Hepatocyte (in vitro differentiated cells): ENCODE data around the gene WASHC4. TPM values are rescaled to one million over a fixed set of nuclear protein-coding genes. Genes with fewer than 3 reads are reported as not detected.
A peak's percentile ranks its signal among the peaks of the same experiment; 100 is the strongest.

ENCODE experiments used
- DNase-seq: peaks from one replicate; pipeline ENCODE4 v3.0.0-alpha.2; 2016; ENCODE audit warnings: low spot score
- H2AFZ ChIP-seq: fragments of 200-600 bp; sonication (generic); 2 replicates; pipeline ENCODE4 v1.6.0; 2016; ENCODE audit warnings: antibody characterized with exemption, mild to moderate bottlenecking
- H3K27ac ChIP-seq: fragments of 200-600 bp; sonication (generic); 2 replicates; pipeline ENCODE4 v1.5.1; 2016; ENCODE audit warnings: mild to moderate bottlenecking
- H3K27me3 ChIP-seq: fragments of 200-600 bp; sonication (generic); 2 replicates; pipeline ENCODE4 v1.6.1; 2016
- H3K36me3 ChIP-seq: fragments of 200-600 bp; sonication (generic); replicated peaks from 2 replicates; pipeline ENCODE4 v1.5.1; 2016; ENCODE audit warnings: low read depth; ENCODE audit not compliant: insufficient read depth
- H3K4me1 ChIP-seq: fragments of 200-600 bp; sonication (generic); 2 replicates; pipeline ENCODE4 v1.5.1; 2016; ENCODE audit warnings: mild to moderate bottlenecking, moderate library complexity; ENCODE audit not compliant: insufficient read depth
- H3K4me2 ChIP-seq: fragments of 200-600 bp; sonication (generic); 2 replicates; pipeline ENCODE4 v1.6.0; 2016
- H3K4me3 ChIP-seq: fragments of 200-600 bp; sonication (generic); 2 replicates; pipeline ENCODE4 v1.5.1; 2016; ENCODE audit warnings: mild to moderate bottlenecking
- H3K79me2 ChIP-seq: fragments of 200-600 bp; sonication (generic); 2 replicates; pipeline ENCODE4 v1.6.0; 2017; ENCODE audit warnings: mild to moderate bottlenecking
- H3K9me2 ChIP-seq: fragments of 200-600 bp; sonication (generic); replicated peaks from 2 replicates; pipeline ENCODE4 v1.6.0; 2017; ENCODE audit warnings: mild to moderate bottlenecking; ENCODE audit not compliant: insufficient read depth
- H3K9me3 ChIP-seq: fragments of 200-600 bp; sonication (generic); 2 replicates; pipeline ENCODE4 v1.5.1; 2016; ENCODE audit warnings: low read depth, mild to moderate bottlenecking
- H4K20me1 ChIP-seq: fragments of 200-600 bp; sonication (generic); 2 replicates; pipeline ENCODE4 v1.6.0; 2016; ENCODE audit warnings: mild to moderate bottlenecking; ENCODE audit not compliant: insufficient read depth, poor library complexity, severe bottlenecking
- EZH2 ChIP-seq: fragments of 200-600 bp; sonication (generic); IDR thresholded peaks from 2 replicates; pipeline ENCODE4 v1.6.1; 2016; ENCODE audit warnings: antibody characterized with exemption, mild to moderate bottlenecking, borderline replicate concordance
- EZH2phosphoT487 ChIP-seq: fragments of 200-600 bp; sonication (generic); IDR thresholded peaks from one replicate; pipeline ENCODE4 v1.6.1; 2018; ENCODE audit warnings: antibody characterized with exemption, mild to moderate bottlenecking, low read depth, moderate library complexity; ENCODE audit not compliant: unreplicated experiment, severe bottlenecking
- WGBS: methylation state at CpG from one replicate; pipeline ENCODE4 v1.1.6; 2016; ENCODE audit warnings: low lambda C conversion rate; ENCODE audit errors: missing lambda C conversion rate; 5-methylcytosine and 5-hydroxymethylcytosine counted together
- polyA plus RNA-seq: library from polyadenylated mRNA; unstranded; fragments of >200 nt; fragmentation: Nextera tagmentation; extraction: Ambion mirVana; gene quantifications from 2 replicates; pipeline ENCODE4 v1.2.1, GENCODE V29; 2016
- total RNA-seq: library from RNA; depleted of rRNA; stranded (reverse); fragments of >200 nt; gene quantifications from 2 replicates; pipeline ENCODE4 v1.2.3, GENCODE V29; 2014
- TF ChIP-seq, protein P1 (sequence below): fragments of 200-600 bp; sonication (generic); IDR thresholded peaks from 2 replicates; pipeline ENCODE4 v1.5.1; 2016; ENCODE audit warnings: antibody characterized with exemption, mild to moderate bottlenecking; ENCODE audit not compliant: poor library complexity

Gene WASHC4
- total and polyA plus RNA-seq, 2 experiments from 2014 or later = 31.3 to 92.7 TPM

DNA sequence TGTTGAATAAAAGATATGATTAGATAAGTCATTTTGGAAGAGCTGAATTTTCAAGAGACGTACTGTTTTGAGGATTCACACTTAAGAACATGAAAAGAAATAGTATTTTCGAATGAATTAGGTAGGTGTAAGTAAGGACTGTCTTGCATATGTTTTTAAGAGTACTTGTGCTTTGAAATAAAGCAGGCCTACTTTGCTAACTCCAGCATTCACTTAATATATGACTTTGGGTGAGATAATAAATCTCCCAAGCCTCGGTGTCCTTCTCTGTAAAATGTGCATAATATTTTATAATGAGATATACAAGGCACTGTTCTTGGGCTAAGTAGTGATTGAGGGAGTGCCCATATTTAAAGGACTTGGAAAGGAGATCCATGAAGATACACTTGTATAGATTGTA, 54.6 kb downstream of the WASHC4 start:
- Histone ChIP-seq H3K4me1 (no peaks in the 10 kb centered on the region), H3K27me3 (no peaks in the 10 kb centered on the region), H2AFZ (no peak overlapping the region), H3K79me2 (no peaks in the 10 kb centered on the region), H4K20me1 (no peaks in the 10 kb centered on the region), H3K4me3 (no peak overlapping the region), H3K9me2 (no peaks in the 10 kb centered on the region), H3K27ac (no peak overlapping the region), H3K4me2 (no peak overlapping the region), H3K9me3 (no peaks in the 10 kb centered on the region), H3K36me3 (no peaks in the 10 kb centered on the region)
- no peak for DNase-seq
- TF ChIP-seq EZH2 = no peak
- no peak for TF ChIP-seq EZH2phosphoT487
- WGBS = 75% methylated on average over 3 of the region's 3 CpGs

DNA sequence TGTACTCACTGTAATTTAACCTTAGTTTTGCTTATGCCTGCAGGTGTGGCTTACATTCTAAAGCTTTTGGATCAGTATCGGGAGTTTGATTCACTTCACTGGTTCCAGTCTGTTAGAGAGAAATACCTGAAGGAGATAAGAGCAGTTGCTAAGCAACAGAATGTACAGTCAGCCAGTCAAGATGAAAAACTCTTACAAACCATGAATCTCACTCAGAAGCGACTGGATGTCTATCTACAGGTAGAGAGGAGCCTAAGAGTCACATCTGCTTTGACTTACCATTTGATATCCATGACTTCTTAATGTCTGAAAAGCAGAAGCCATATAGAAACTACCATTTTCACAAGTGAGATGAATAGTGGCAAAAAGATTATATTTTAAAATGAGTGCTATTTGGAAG, 56.5 kb downstream of the WASHC4 start:
- DNase-seq = peak; percentile 7
- Histone ChIP-seq H3K9me3 (no peaks in the 10 kb centered on the region), H3K27me3 (no peaks in the 10 kb centered on the region), H3K4me3 (no peak overlapping the region), H4K20me1 (no peaks in the 10 kb centered on the region), H3K79me2 (no peaks in the 10 kb centered on the region), H3K4me2 (no peak overlapping the region), H3K27ac (no peak overlapping the region), H3K9me2 (no peaks in the 10 kb centered on the region), H2AFZ (no peak overlapping the region), H3K36me3 (no peaks in the 10 kb centered on the region), H3K4me1 (no peaks in the 10 kb centered on the region)
- whole genome bisulfite sequencing = 70% methylated on average over 2 of the region's 2 CpGs
- TF ChIP-seq, protein P1, sequence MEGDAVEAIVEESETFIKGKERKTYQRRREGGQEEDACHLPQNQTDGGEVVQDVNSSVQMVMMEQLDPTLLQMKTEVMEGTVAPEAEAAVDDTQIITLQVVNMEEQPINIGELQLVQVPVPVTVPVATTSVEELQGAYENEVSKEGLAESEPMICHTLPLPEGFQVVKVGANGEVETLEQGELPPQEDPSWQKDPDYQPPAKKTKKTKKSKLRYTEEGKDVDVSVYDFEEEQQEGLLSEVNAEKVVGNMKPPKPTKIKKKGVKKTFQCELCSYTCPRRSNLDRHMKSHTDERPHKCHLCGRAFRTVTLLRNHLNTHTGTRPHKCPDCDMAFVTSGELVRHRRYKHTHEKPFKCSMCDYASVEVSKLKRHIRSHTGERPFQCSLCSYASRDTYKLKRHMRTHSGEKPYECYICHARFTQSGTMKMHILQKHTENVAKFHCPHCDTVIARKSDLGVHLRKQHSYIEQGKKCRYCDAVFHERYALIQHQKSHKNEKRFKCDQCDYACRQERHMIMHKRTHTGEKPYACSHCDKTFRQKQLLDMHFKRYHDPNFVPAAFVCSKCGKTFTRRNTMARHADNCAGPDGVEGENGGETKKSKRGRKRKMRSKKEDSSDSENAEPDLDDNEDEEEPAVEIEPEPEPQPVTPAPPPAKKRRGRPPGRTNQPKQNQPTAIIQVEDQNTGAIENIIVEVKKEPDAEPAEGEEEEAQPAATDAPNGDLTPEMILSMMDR = no peak
- TF ChIP-seq EZH2phosphoT487 = no peak
- no peak for TF ChIP-seq EZH2

DNA sequence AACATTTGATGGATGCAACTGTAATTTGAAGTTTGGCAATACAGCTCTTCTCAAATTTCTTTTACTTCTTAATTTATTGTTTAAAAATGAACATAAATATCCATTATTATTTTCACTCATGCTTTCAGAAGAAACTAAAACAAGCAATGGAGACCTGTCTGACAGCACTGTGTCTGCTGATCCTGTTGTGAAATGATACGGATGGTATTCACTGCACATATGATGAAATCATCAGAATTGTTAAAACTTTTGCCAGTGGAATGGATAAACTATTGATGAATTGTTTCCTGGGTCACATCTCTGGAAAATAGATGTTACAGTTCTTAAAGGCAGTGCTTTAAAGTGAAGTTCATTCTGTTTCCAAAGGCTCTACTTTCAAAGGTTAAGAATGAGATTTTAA, 59.2 kb downstream of the WASHC4 start:
- Histone ChIP-seq H3K27me3 (no peaks in the 10 kb centered on the region), H2AFZ (no peak overlapping the region), H3K4me1 (no peaks in the 10 kb centered on the region), H3K9me2 (no peaks in the 10 kb centered on the region), H3K4me3 (no peak overlapping the region), H3K36me3 (no peaks in the 10 kb centered on the region), H3K9me3 (no peaks in the 10 kb centered on the region), H3K27ac (no peak overlapping the region), H3K4me2 (no peak overlapping the region), H4K20me1 (no peaks in the 10 kb centered on the region), H3K79me2 (no peaks in the 10 kb centered on the region)
- DNase-seq = no peak
- no peak for TF ChIP-seq EZH2phosphoT487
- no peak for TF ChIP-seq EZH2
- TF ChIP-seq, protein P1 = no peak
- whole genome bisulfite sequencing = 86% methylated on average over 1 of the region's 1 CpG

DNA sequence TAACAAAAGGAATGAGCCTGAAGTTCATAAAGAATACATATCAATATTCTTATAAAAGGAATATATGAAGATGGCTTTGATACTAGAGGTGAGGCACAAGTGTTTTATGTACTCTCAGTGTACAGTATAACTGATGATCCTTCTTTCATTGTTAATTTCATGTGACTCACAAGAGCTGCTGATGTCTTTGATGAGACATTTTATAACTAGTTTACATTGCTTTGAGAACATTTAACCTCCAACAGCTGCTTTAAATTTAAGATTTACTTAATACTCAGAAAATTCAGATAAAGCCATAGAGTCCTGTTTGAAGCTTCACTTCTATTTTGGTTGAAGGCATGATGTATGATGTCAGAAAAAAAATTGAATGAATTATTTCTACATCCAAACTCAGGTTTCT, 59.8 kb downstream of the WASHC4 start:
- no peaks in the 10 kb centered on the region for H3K79me2 ChIP-seq
- no peak overlapping the region for H2AFZ ChIP-seq
- H3K27ac ChIP-seq = no peak overlapping the region
- DNase-seq = no peak
- no peaks in the 10 kb centered on the region for H3K9me2 ChIP-seq
- H4K20me1 ChIP-seq = no peaks in the 10 kb centered on the region
- TF ChIP-seq EZH2 (no peak), EZH2phosphoT487 (no peak)
- TF ChIP-seq, protein P1 = no peak
- H3K36me3 ChIP-seq = no peaks in the 10 kb centered on the region
- H3K4me1 ChIP-seq = no peaks in the 10 kb centered on the region
- H3K9me3 ChIP-seq = no peaks in the 10 kb centered on the region
- no peaks in the 10 kb centered on the region for H3K27me3 ChIP-seq
- no peak overlapping the region for H3K4me3 ChIP-seq
- no peak overlapping the region for H3K4me2 ChIP-seq
